CD8-positive, alpha-beta memory T cell (primary cell): Measurements from ENCODE around the gene NTRK3. TPM values are rescaled to one million over a fixed set of nuclear protein-coding genes. Genes with fewer than 3 reads are reported as not detected.

Experiments used
- CTCF ChIA-PET: fragments of 350-600 bp; sonication (Branson Sonifier 250); formaldehyde crosslinking; loops from one replicate; lab custom pipeline; 2021; ENCODE audit warnings: antibody characterized with exemption; lab: Charles Lee
- POLR2A ChIA-PET: fragments of 350-600 bp; sonication (Branson Sonifier 250); formaldehyde crosslinking; loops from one replicate; lab custom pipeline; 2021; ENCODE audit warnings: antibody characterized with exemption; lab: Charles Lee
- DNase-seq, 5 donors: peaks; one replicate each; pipeline versions ENCODE4 v3.0.0 to v3.0.0-alpha.2; 2020 to 2022; ENCODE audit warnings: mixed read lengths in 1 of 5
- H3K27ac ChIP-seq: one replicate; pipeline ENCODE4 v1.7.0; 2013; ENCODE audit warnings: low read depth, mild to moderate bottlenecking, low read length, moderate library complexity
- H3K27me3 ChIP-seq: 2 replicates; pipeline ENCODE4 v1.7.0; 2013; ENCODE audit warnings: low read length, mild to moderate bottlenecking; ENCODE audit not compliant: insufficient read depth, poor library complexity, severe bottlenecking
- H3K36me3 ChIP-seq: 2 replicates; pipeline ENCODE4 v1.7.0; 2013; ENCODE audit warnings: mild to moderate bottlenecking, low read length, moderate library complexity; ENCODE audit not compliant: insufficient read depth
- H3K4me1 ChIP-seq: 2 replicates; pipeline ENCODE4 v1.7.0; 2013; ENCODE audit warnings: mild to moderate bottlenecking, low read length, moderate library complexity; ENCODE audit not compliant: insufficient read depth
- H3K4me3 ChIP-seq: 2 replicates; pipeline ENCODE4 v1.7.0; 2013; ENCODE audit warnings: mild to moderate bottlenecking, low read length
- H3K9me3 ChIP-seq: 2 replicates; pipeline ENCODE4 v1.7.0; 2013; ENCODE audit warnings: mild to moderate bottlenecking, low read length
- H3K27ac Mint-ChIP-seq, 8 donors: one replicate each; pipeline ENCODE4 v1.8.0; 2020 to 2021; ENCODE audit warnings: mixed read lengths in 8 of 8, mild to moderate bottlenecking in 6 of 8, inconsistent platforms in 3 of 8, moderate library complexity in 3 of 8
- H3K27me3 Mint-ChIP-seq, 2 donors: one replicate each; pipeline ENCODE4 v1.8.0; 2020 to 2021; ENCODE audit warnings: mixed read lengths in 2 of 2, mild to moderate bottlenecking in 1 of 2, moderate library complexity in 1 of 2
- H3K36me3 Mint-ChIP-seq, 3 donors: one replicate each; pipeline ENCODE4 v1.8.0; 2020 to 2021; ENCODE audit warnings: mixed read lengths in 3 of 3, inconsistent platforms in 1 of 3, mild to moderate bottlenecking in 1 of 3
- H3K4me1 Mint-ChIP-seq, 3 donors: one replicate each; pipeline ENCODE4 v1.8.0; 2020 to 2021; ENCODE audit warnings: mixed read lengths in 3 of 3, inconsistent platforms in 1 of 3, mild to moderate bottlenecking in 1 of 3
- H3K4me3 Mint-ChIP-seq, 7 donors: one replicate each; pipeline ENCODE4 v1.8.0; 2020 to 2021; ENCODE audit warnings: mixed read lengths in 7 of 7, mild to moderate bottlenecking in 6 of 7, moderate library complexity in 4 of 7, inconsistent platforms in 2 of 7
- H3K9me3 Mint-ChIP-seq, 5 donors: one replicate each; pipeline ENCODE4 v1.8.0; 2020 to 2022; ENCODE audit warnings: mixed read lengths in 5 of 5, mild to moderate bottlenecking in 3 of 5, moderate library complexity in 2 of 5, inconsistent platforms in 1 of 5
- polyA plus RNA-seq: library from polyadenylated mRNA; unstranded; fragments of 300-500 nt; fragmentation: Illumina TruSeq; gene quantifications from one replicate; pipeline ENCODE4 v1.2.3, GENCODE V29; 2021
- total RNA-seq, 2 experiments: library from RNA; stranded (reverse); gene quantifications; one replicate each; pipeline ENCODE4 v1.2.3, GENCODE V29; 2021

Gene NTRK3
- total and polyA plus RNA-seq, 3 experiments from 2014 or later = 0.26 to 0.29 TPM; not detected in 1

DNA sequence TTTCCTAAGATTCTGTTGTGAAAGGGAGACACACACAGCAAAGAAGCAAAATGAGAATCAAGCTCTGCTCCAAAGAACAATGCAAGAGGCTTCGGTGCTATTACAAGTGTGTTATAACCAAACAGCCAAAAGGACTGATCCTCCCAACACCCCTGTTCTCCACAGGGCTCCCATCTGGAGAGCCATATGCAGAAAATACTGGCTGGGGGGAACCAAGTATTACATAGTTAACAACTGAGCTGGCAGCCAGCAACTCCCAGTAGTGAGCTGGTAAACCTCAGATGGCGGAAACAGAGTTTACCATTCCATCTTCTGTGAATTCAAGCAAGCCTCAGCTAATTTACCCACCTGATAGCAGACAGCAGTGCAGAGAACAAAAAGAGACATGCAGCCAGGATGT, 156.4 kb downstream of the NTRK3 start:
- no peak overlapping the region for H3K4me3 ChIP-seq
- no peaks in the 10 kb centered on the region for H3K4me1 ChIP-seq
- H3K36me3 Mint-ChIP-seq = no peaks in the 10 kb centered on the region
- no peaks in the 10 kb centered on the region for H3K9me3 ChIP-seq
- no peaks in the 10 kb centered on the region for H3K27me3 ChIP-seq
- ChIA-PET POLR2A (no interaction called here), CTCF (no interaction called here)
- H3K27ac Mint-ChIP-seq = no peak overlapping the region
- H3K4me3 Mint-ChIP-seq = no peak overlapping the region
- H3K27ac ChIP-seq = no peak overlapping the region
- H3K4me1 Mint-ChIP-seq = no peaks in the 10 kb centered on the region
- H3K27me3 Mint-ChIP-seq = peaks cover 3 to 5% of the 10 kb centered on the region in 2 donors
- H3K9me3 Mint-ChIP-seq = no peaks in the 10 kb centered on the region
- H3K36me3 ChIP-seq = no peaks in the 10 kb centered on the region
- DNase-seq = no peak

DNA sequence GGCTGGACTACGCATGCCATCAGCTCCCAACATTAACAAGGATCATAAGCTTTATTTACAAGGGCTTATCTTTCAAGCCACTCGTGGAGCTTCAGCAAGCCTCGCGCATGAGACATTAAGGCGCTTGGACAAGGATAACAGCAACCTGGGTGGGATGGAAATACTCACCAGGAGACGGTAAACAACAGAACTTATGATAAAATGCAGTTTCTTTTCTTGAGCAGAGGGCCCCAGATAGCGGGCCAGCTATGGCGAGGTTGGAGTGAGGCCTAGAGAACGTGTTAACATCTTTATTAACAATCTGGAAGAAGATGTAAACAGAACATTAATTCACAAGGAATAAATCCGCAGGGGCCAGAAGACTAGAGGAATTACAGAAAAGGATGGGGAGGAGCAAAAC, 158.2 kb downstream of the NTRK3 start:
- no peaks in the 10 kb centered on the region for H3K4me1 Mint-ChIP-seq
- H3K27me3 Mint-ChIP-seq = peaks cover 3% of the 10 kb centered on the region in 2 donors

DNA sequence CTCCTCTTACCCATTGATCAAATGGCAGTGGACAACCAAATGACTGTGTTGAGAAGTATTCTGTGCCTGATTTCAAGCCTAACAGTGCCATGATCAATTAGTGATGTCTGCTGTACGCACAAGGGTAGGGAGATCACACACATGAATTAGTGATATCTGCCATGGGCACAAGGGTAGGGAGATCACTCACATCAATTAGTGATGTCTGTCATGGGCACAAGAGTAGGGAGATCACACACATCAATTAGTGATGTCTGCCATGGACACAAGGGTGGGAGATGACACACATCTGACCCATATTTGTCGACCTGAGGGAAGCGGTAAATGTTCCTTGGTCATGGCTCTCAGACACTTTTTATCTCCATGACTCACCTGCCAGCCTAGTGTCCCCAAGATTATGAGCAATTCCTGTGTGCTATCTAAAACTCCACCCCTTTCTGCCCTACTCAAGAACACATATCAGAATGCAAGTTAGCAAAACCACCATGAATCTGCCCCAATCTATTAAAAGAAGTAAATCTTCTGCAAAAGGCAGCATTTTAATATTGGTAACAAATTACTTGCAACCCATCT, 165.0 kb downstream of the NTRK3 start:
- no peak for DNase-seq
- Histone ChIP-seq H3K36me3 (no peaks in the 10 kb centered on the region), H3K4me3 (no peak overlapping the region), H3K9me3 (no peaks in the 10 kb centered on the region), H3K4me1 (no peaks in the 10 kb centered on the region), H3K27me3 (no peaks in the 10 kb centered on the region), H3K27ac (no peak overlapping the region)
- Mint-ChIP-seq H3K4me1 (no peaks in the 10 kb centered on the region), H3K27me3 (peaks cover 0 to 3% of the 10 kb centered on the region in 2 donors), H3K9me3 (peaks cover 0 to 3% (median 0%) of the 10 kb centered on the region in 5 donors), H3K27ac (no peak overlapping the region), H3K4me3 (no peak overlapping the region), H3K36me3 (no peaks in the 10 kb centered on the region)
- ChIA-PET CTCF (no interaction called here), POLR2A (no interaction called here)

More for the DNA sequence above, 158.2 kb downstream of the NTRK3 start:
- Histone ChIP-seq H3K4me1 (no peaks in the 10 kb centered on the region), H3K36me3 (no peaks in the 10 kb centered on the region), H3K9me3 (no peaks in the 10 kb centered on the region), H3K27me3 (no peaks in the 10 kb centered on the region), H3K27ac (no peak overlapping the region), H3K4me3 (no peak overlapping the region)
- no peak for DNase-seq
- CTCF ChIA-PET = no interaction called here
- Mint-ChIP-seq H3K9me3 (peaks cover 0 to 2% (median 0%) of the 10 kb centered on the region in 5 donors), H3K4me3 (no peak overlapping the region), H3K36me3 (no peaks in the 10 kb centered on the region), H3K27ac (no peak overlapping the region)
- POLR2A ChIA-PET = no interaction called here

DNA sequence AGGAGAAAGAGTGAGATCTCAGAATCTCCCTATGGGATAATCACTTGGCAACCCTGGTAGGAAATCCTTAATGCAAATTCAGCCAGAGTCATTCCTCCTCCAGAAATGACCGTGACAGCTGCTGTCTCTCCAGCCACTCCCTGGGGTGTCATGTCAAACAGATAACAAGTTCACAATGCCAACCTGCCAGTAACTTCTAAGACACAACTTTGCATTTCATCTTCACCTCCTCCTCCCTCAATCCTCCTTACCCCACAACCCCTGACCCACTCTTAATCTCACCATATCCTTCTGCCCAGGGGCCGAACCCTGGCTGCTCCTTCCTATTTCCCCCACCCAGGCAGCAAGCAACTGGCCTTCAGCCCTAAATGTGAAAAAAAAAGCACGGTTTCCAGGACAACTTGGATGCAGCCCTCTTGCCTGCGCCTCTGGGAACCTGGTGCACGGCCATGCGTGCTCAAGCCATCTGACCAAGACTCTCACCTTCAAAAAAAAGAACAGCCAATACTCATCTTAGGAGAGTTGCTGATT, 166.0 kb downstream of the NTRK3 start:
- Histone ChIP-seq H3K27me3 (no peaks in the 10 kb centered on the region), H3K9me3 (no peaks in the 10 kb centered on the region), H3K36me3 (no peaks in the 10 kb centered on the region), H3K4me1 (no peaks in the 10 kb centered on the region), H3K27ac (no peak overlapping the region), H3K4me3 (no peak overlapping the region)
- no peaks in the 10 kb centered on the region for H3K27me3 Mint-ChIP-seq
- ChIA-PET POLR2A (no interaction called here), CTCF (no interaction called here)
- H3K4me1 Mint-ChIP-seq = no peaks in the 10 kb centered on the region
- no peak overlapping the region for H3K27ac Mint-ChIP-seq
- peaks cover 0 to 3% (median 0%) of the 10 kb centered on the region in 5 donors for H3K9me3 Mint-ChIP-seq
- no peak overlapping the region for H3K4me3 Mint-ChIP-seq
- no peak for DNase-seq
- no peaks in the 10 kb centered on the region for H3K36me3 Mint-ChIP-seq

DNA sequence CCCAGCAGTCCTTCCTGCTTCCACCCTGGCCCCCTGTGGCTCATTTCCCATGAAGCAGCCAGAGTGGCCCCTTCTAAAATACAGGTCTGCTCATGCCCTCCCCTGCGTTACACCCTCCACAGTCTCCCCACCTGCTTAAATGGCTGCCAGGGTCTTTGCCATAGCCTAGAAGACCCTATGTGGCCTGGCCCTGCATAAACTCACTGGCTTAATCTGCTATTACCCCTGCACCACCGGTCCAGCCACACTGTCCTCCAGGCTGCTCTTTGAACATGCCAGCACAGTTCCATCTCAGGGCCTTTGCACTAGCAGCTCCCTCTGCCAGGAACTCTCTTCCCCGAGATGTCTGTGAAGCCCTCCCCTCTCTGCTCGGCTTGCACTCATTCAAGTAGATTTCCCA, 166.8 kb downstream of the NTRK3 start:
- Histone ChIP-seq H3K36me3 (no peaks in the 10 kb centered on the region), H3K27me3 (no peaks in the 10 kb centered on the region), H3K4me1 (no peaks in the 10 kb centered on the region), H3K4me3 (no peak overlapping the region), H3K27ac (no peak overlapping the region), H3K9me3 (no peaks in the 10 kb centered on the region)
- peak overlapping the region in 1 of 8 donors; percentile 51 for H3K27ac Mint-ChIP-seq
- no peak overlapping the region for H3K4me3 Mint-ChIP-seq
- no peak for DNase-seq
- H3K9me3 Mint-ChIP-seq = peaks cover 0 to 2% (median 0%) of the 10 kb centered on the region in 5 donors
- no peaks in the 10 kb centered on the region for H3K36me3 Mint-ChIP-seq
- no peaks in the 10 kb centered on the region for H3K27me3 Mint-ChIP-seq
- no peaks in the 10 kb centered on the region for H3K4me1 Mint-ChIP-seq
- CTCF ChIA-PET = no interaction called here
- POLR2A ChIA-PET = no interaction called here

DNA sequence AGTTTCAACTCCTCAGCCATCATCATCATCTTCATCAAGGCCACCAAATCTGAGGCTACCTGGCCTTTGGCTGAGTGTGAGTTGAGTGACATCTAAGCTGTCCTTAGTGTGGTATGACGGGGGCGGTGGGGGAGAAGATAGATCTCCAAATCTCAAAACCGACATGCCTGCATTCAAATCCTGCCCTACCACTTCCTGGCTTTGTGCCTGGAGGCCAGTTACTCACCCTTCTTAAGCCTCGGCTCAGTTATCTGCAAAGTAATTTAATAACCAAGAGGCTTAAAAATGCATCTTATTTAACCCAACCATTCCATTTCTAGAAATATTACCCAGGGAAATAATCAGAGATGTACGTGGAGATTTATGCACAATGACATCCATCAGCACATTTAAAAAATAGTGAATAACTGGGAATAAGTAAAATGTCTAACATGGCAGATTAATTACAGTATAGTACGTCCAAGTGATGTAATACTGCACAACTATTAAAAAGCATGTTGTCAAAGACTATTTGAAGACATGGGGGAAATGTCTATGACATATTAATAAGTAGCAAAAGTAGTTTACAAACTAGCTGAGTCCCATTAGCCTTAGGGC, 167.4 kb downstream of the NTRK3 start:
- no peak overlapping the region for H3K4me3 ChIP-seq
- Mint-ChIP-seq H3K27me3 (no peaks in the 10 kb centered on the region), H3K36me3 (no peaks in the 10 kb centered on the region), H3K9me3 (peaks cover 0 to 2% (median 0%) of the 10 kb centered on the region in 5 donors), H3K4me1 (no peaks in the 10 kb centered on the region), H3K4me3 (no peak overlapping the region), H3K27ac (no peak overlapping the region)
- H3K27ac ChIP-seq = no peak overlapping the region
- H3K9me3 ChIP-seq = no peaks in the 10 kb centered on the region
- ChIA-PET POLR2A (no interaction called here), CTCF (no interaction called here)
- H3K27me3 ChIP-seq = no peaks in the 10 kb centered on the region
- no peaks in the 10 kb centered on the region for H3K4me1 ChIP-seq
- DNase-seq = no peak
- H3K36me3 ChIP-seq = no peaks in the 10 kb centered on the region

DNA sequence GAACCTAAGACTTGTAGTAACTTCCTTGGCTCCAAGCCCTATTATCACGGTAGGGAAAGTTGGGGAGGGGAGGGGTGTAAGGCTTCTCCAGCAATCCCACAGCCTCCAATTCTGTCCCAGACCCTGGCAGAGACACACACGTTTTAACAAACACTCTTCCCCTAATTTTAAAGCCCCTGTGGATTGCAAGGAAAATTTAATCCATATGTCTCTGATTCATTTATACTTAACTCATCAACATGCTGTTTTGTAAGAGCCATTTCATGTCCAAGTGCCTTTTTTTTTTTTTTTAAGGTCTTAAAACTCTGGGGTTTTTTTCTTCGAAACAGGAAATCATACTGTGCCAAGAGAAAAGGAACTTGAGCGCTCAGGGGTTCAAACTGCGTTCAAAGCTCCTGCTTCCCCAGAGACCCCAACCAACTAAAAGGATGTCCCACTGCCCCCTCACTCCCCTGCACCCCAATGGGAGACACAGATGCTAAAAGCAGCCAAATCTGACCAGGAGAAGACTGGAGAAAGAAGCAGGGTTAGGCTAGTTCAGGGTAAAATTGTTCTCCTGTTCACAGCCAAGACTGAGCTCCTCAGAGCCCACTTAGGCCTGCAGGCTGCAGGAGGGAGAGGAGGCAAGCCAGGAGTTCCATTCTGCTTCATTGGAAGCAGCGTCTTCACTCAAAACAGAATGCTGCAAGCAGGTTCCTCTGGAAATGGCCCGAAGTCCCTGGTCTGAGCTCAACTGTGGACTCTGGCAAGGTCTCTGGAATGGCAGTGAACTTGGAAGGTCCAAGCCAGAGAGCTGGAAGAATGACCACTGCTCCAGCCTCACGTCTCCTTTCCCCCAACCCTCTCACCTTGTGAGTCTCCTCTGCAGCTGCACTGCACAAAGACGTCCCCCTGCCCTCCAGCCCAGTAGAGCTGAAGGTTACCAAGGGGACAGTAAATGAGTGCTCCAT, 172.5 kb downstream of the NTRK3 start:
- POLR2A ChIA-PET = no interaction called here
- Histone ChIP-seq H3K9me3 (no peaks in the 10 kb centered on the region), H3K36me3 (no peaks in the 10 kb centered on the region), H3K27me3 (no peaks in the 10 kb centered on the region), H3K27ac (no peak overlapping the region), H3K4me1 (no peaks in the 10 kb centered on the region), H3K4me3 (no peak overlapping the region)
- H3K27ac Mint-ChIP-seq = peak overlapping the region in 1 of 8 donors; percentile 16
- H3K27me3 Mint-ChIP-seq = peaks cover 2 to 3% of the 10 kb centered on the region in 2 donors
- H3K9me3 Mint-ChIP-seq = no peaks in the 10 kb centered on the region
- no peaks in the 10 kb centered on the region for H3K4me1 Mint-ChIP-seq
- no peak for DNase-seq
- CTCF ChIA-PET = no interaction called here
- no peaks in the 10 kb centered on the region for H3K36me3 Mint-ChIP-seq
- H3K4me3 Mint-ChIP-seq = no peak overlapping the region

DNA sequence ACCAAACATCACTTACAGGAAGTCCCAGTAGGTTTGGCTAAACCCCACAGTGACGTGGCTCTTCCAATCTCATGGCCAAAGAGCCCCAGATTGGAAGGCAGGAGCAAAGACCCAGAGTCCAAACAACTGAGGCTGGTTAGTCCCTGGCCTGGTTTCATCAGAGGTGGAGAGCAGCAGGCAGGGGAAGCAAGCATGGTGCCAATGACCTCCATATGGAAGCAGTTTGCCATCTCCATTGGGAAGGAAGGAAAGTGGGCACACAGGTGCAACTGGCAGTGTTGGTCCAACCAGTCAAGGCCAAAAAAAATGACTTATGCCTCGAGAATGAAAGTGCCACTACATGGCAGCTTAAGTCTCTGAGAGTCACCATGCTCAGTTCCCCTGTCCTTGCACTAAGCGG, 175.9 kb downstream of the NTRK3 start:
- no peaks in the 10 kb centered on the region for H3K9me3 ChIP-seq
- no peaks in the 10 kb centered on the region for H3K27me3 ChIP-seq
- ChIA-PET CTCF (no interaction called here), POLR2A (no interaction called here)
- Mint-ChIP-seq H3K4me3 (no peak overlapping the region), H3K27ac (no peak overlapping the region), H3K4me1 (no peaks in the 10 kb centered on the region), H3K27me3 (peaks cover 2 to 13% of the 10 kb centered on the region in 2 donors), H3K9me3 (no peaks in the 10 kb centered on the region), H3K36me3 (no peaks in the 10 kb centered on the region)
- H3K4me1 ChIP-seq = no peaks in the 10 kb centered on the region
- no peak overlapping the region for H3K4me3 ChIP-seq
- H3K36me3 ChIP-seq = no peaks in the 10 kb centered on the region
- no peak for DNase-seq
- no peak overlapping the region for H3K27ac ChIP-seq
